CD4-positive, alpha-beta T cell treated with Interleukin-2 at 100 ng/mL for 4 hours (primary cell): Measurements from ENCODE around the gene FMO5.

Source experiments
- DNase-seq: peaks from one replicate; pipeline ENCODE4 v3.0.0-alpha.2; 2020; ENCODE audit warnings: low spot score

Gene FMO5

GRCh38 chr1:147142886-147143285, 82.3 kb downstream of the FMO5 start:
- no peak for DNase-seq
